ENCODE measurements around the gene OARD1. TPM values are rescaled to one million over a fixed set of nuclear protein-coding genes. Genes with fewer than 3 reads are reported as not detected.
"Not testable (repeated sequence)": the region's sequence is repeated elsewhere in the genome, so short reads cannot be mapped to it uniquely, and the experiment has no call there.

OARD1 gene
- total RNA-seq, 2 donors from 2014 or later, result 28.5 to 29.2 TPM

- H3K27me3 Mint-ChIP-seq, result peaks cover 6% of the 10 kb centered on the region
- ATAC-seq, result no peak
- H3K36me3 Mint-ChIP-seq (ENCODE audit: low read depth), result peaks cover 2% of the 10 kb centered on the region
- H3K9me3 ChIP-seq (ENCODE audit: control insufficient read depth, low read length, poor library complexity, severe bottlenecking), result no peaks in the 10 kb centered on the region
- peaks cover 8% of the 10 kb centered on the region for H3K4me1 Mint-ChIP-seq
- no peak for DNase-seq
- H3K4me3 Mint-ChIP-seq, result no peak overlapping the region
- no peak overlapping the region for H3K27ac Mint-ChIP-seq
Measured at GRCh38 chr6:41022294-41022693, 49.9 kb downstream of the OARD1 start.

- Mint-ChIP-seq H3K4me1 (peaks cover 4% of the 10 kb centered on the region), H3K36me3 (ENCODE audit: low read depth) (peaks cover 2% of the 10 kb centered on the region), H3K4me3 (no peak overlapping the region), H3K27me3 (peaks cover 6% of the 10 kb centered on the region), H3K27ac (no peak overlapping the region)
- H3K9me3 ChIP-seq (ENCODE audit: control insufficient read depth, low read length, poor library complexity, severe bottlenecking), result no peaks in the 10 kb centered on the region
- DNase-seq (no peak), ATAC-seq (no peak)
Measured at GRCh38 chr6:41021832-41022231, 50.3 kb downstream of the OARD1 start.

GRCh38 chr6:41017663-41018062 lies 54.5 kb downstream of the OARD1 start:
- no peak overlapping the region for H3K27ac Mint-ChIP-seq
- no peaks in the 10 kb centered on the region for H3K9me3 ChIP-seq (ENCODE audit: control insufficient read depth, low read length, poor library complexity, severe bottlenecking)
- H3K36me3 Mint-ChIP-seq (ENCODE audit: low read depth), result peaks cover 4% of the 10 kb centered on the region
- DNase-seq (no peak), ATAC-seq (no peak)
- peaks cover 6% of the 10 kb centered on the region for H3K27me3 Mint-ChIP-seq
- H3K4me3 Mint-ChIP-seq, result no peak overlapping the region
- H3K4me1 Mint-ChIP-seq, result no peaks in the 10 kb centered on the region

GRCh38 chr6:41015860-41016259 lies 56.3 kb downstream of the OARD1 start:
- ATAC-seq; H3K36me3 Mint-ChIP-seq (ENCODE audit: low read depth); H3K9me3 ChIP-seq (ENCODE audit: control insufficient read depth, low read length, poor library complexity, severe bottlenecking); H3K4me1 Mint-ChIP-seq; H3K4me3 Mint-ChIP-seq; H3K27ac Mint-ChIP-seq; DNase-seq: not testable (repeated sequence)
- peaks cover 15% of the 10 kb centered on the region for H3K27me3 Mint-ChIP-seq

GRCh38 chr6:41014780-41015179 lies 57.4 kb downstream of the OARD1 start:
- Mint-ChIP-seq H3K4me1 (no peaks in the 10 kb centered on the region), H3K27me3 (peaks cover 23% of the 10 kb centered on the region), H3K27ac (no peak overlapping the region), H3K36me3 (ENCODE audit: low read depth) (peaks cover 8% of the 10 kb centered on the region), H3K4me3 (no peak overlapping the region)
- ATAC-seq (no peak), DNase-seq (no peak)
- no peaks in the 10 kb centered on the region for H3K9me3 ChIP-seq (ENCODE audit: control insufficient read depth, low read length, poor library complexity, severe bottlenecking)

Other genes with a start within 250 kb of the OARD1 start
- 1 to 10 TPM; 4.2 to 4.9 TPM for gene UNC5CL, start 33.1 kb downstream of the OARD1 start, total RNA-seq
- not detected for gene TSPO2, start 29.9 kb downstream of the OARD1 start, total RNA-seq
- not detected for gene APOBEC2, start 19.2 kb downstream of the OARD1 start, total RNA-seq
- 10 to 100 TPM; 28.2 to 31.8 TPM for gene NFYA, start 618 bp upstream of the OARD1 start, total RNA-seq
- gene TREML1, start 82.0 kb upstream of the OARD1 start, total RNA-seq, result 10 to 100 TPM in 1 of 2 donors, 1 to 10 TPM in 1; 3.0 to 68.6 TPM
- gene TREM2, start 90.8 kb upstream of the OARD1 start, total RNA-seq, result not detected
- gene TREML2, start 128.8 kb upstream of the OARD1 start, total RNA-seq, result 1 to 10 TPM; 2.9 to 3.8 TPM
- under 1 TPM in 1 of 2 donors, not detected in 1; 0.42 TPM for gene TREML4, start 156.0 kb upstream of the OARD1 start, total RNA-seq
- gene TREM1, start 214.3 kb upstream of the OARD1 start, total RNA-seq, result 10 to 100 TPM in 1 of 2 donors, 1 to 10 TPM in 1; 4.1 to 17.6 TPM

Data from T-helper 17 cell (primary cell).